NAMALWA (cell line): Measurements from ENCODE around the gene RTL5.
A peak's percentile ranks its signal among the peaks of the same experiment; 100 is the strongest.

Experiments
- DNase-seq: peaks from one replicate; pipeline ENCODE4 v3.0.0-alpha.2; 2015; ENCODE audit warnings: low spot score

The RTL5 gene

DNA sequence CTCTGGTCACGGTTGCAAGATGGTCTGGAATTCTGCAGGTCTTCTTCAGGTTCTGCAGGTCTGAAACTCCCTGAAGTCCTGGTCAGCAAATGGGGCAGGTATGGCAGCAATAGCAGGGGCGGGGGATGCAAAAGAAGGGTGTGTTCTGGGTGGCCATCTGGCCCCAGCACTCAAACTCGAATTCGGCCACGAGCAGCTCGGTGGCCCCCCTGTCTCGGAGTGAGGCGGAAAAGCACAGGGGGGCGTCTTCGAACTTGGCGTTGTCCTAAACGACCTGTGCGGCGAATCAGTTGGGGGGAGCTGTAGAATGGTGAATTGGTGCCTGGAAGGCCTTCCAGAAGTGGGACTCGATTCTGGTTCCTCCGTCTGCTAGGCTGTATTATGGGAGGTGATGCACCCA lies 2.1 kb downstream of the RTL5 start:
- DNase-seq = no peak

DNA sequence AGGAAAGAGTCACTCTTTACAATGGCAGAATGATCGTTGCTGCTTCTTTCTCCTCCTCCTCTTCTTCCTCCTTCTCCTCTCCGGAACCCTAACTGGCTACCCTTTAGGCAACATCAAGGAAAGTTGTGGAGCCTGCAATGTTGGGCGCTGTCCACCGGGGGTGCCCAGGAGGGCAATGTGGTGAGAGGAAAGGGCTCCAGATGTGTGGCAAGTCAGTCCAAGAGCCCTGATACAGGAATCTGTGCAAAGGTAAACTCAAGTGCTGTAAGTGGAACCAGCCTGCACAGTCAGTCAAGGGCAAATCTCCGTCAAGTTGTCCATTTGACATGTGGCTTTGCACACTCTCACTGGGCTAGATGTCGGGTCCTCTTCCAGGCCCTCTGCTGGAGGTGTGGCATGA lies 2.8 kb downstream of the RTL5 start:
- peak; percentile 43 for DNase-seq

DNA sequence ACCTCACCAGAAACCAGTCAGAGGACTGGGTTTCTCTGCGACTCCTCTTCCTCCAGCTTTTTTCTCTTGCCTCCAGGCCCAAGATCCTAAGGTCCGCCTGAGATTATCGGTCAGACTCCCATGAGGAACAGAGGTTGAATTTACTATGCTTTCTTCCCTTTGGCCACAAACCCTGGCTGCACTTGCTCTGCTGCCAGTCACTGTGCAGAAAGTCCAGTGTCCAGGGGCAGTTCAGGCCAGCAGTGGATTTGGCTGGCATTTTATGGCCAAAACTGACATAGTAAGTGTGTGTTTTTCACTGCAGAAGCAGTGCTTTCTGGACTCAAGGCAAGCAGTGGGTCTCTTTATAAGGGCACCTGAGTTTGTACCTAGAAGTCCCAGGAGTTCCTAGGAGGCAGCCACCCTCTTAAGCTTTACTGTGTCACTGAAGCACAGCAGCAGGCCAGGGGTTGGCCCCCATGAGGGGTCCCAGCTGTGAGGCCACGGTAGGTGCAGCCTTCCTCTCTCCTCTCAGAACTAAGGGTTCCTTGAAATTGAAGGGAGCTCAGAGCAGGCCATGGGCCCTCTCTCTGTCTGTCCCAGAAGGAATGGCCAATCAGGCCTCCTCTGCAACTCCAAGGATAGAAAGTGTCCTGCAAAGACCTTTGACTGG lies 3.4 kb downstream of the RTL5 start:
- no peak for DNase-seq

DNA sequence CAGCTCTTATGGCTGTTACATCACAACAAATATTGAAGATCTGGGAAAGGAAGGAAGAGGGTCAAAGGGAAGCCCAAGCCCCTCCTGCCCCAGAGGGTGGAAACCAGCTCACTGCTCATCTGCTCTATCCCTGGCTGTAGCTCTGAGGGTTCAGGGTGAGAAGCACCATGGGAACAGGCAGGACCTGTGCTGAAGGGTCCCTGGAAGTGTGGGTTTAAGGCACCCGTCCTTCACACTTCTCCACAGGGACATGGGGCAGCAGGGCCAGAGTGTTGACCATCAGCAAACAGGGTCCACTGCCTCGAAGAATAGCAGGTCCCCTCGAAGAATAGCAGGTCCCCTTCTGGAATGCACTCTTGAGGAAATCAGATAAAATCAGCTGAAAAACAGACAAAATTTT lies 4.4 kb downstream of the RTL5 start:
- no peak for DNase-seq

DNA sequence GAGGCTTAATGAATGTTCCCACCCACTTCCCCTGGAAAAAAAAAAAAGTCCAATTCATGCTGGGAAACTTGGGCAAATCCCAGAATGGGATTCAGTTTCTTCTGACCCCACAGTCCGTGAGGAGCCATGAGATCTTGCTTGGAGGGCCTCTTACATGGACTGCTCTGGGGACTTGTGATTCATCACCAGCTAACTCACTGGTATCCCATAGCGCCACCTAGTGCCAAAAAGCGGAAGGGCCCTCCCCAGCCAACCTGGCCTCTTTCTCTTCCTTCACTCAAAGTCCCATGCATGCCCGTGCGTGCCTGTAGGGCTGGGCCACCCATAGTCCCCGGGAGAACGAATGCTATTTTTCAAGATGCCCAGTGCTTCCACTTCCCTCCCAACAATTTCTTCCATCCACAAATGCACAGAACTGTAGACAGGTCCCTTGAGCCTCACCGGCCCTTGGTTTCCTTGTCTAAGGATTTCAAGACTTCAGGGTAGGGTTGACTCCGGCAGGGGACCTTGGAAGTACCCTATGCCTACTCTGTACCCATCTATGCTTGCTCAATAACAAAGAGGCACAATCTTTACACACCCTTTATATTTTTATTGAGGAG lies 5.1 kb downstream of the RTL5 start:
- peak; percentile 68 for DNase-seq

DNA sequence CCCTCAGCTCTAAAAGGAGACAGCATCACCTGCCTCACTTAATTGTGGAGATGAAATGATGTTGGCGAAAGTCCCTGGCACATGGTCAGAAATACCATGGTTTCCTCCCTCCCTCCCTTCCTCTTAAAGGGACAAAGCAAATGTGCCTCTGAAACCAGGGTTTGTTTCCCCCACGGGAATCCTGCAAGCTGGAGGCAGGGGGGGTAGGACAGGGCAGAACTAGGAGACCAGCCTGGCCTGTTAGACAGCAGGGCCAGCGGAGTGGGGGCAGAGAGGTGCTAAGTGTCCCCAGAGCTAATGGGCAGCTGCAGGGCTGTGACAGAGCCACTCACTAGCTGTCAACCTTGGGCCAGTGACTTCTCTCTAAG lies 5.7 kb downstream of the RTL5 start:
- no peak for DNase-seq

DNA sequence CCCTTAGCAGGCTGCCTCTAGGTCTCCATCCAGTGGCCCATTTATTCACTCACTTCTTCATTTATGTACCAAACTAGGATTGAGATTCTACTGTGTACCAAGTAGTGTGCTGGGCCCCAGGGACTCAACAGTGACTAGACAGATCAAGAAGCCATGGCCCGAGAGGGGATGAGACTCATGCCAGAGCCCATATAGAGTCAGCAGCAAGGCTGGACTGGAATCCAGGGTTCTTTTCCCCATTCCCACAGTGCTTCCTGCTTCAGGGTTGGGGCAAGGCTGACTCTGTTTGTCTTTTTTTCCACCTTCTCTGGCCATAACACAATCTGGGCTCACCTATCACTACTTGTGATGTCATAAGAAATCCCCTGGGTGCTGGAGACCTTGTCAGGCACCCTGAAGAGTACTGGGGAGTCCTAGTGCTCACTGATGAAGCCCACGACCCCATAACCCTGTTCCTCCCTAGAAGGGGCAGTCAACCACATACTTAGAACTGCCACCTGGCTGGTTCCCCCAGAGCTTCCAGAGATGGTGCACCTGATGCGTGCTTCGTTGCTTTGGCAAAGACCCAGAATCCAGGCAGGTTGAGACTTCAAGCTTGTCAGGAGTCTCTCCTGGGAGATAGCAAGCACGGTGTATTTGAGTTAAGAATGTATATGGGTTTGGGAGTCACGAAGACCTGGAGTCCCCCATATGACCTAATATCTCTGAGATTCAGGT lies 6.2 kb downstream of the RTL5 start:
- no peak for DNase-seq

DNA sequence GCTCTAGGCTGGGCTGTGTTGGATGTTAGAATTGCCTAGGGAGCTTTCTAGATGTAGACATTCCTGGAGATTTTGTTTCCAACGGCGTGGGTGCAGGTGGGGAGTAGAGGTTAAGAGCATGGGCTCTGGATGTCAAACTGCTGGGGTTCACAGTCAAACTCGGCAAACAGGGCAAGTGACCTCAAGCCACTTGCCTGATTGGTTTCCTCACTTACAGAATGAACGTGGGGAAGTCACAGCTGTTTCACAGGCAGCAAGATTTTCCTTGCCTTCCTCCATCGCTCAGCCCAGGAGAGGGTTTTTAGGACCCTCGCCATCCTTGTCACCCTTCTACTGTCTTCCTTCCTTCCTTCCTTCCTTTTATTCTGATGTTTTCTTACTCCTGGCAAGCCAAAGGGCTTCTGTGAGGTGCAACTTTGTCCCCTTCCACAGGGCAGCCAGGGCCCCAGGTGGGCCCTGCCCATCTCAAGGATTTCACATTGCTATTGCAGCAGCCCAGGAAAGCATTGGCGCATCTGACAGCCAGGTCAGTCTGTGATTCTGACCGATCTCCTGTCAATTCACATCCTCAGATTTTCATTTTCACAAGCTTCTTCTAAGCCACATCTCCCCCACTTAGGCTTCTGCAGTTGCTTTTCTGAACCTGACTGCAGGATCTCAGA lies 7.0 kb downstream of the RTL5 start:
- DNase-seq = no peak

DNA sequence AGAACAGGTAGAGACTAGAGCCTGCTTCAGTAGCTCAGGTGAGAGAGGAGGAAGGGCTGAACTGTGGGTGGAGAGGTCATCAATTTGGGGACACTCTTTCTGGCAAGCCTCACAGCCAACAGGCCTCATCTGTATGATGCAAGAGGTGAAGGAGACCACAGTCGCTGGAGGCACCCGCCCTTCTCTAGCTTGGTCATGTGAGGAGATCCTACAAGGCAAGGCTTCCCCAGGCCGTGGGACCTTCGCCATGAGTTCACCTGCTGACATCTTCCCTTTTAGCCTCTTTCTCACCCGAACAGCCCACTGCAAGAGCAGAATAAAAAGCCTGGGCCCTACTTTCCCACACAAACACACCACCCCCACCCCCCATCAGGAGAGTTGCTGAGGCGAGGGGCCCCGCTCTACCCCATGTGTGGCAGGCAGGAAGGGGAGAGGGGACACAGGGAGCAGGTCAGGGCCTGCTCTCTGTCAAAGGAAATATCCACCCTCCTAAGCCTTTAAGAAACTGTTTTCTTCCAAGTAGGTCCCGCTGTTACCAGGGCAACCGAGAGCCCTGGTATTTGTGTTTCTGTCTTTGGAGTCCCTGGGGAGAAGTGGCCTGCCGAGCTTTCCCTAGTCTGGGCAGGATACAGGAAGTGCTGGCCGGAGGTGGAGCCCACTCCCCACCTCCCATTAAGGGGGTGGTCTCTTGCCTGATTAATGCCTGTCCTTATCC lies 8.1 kb downstream of the RTL5 start:
- no peak for DNase-seq

DNA sequence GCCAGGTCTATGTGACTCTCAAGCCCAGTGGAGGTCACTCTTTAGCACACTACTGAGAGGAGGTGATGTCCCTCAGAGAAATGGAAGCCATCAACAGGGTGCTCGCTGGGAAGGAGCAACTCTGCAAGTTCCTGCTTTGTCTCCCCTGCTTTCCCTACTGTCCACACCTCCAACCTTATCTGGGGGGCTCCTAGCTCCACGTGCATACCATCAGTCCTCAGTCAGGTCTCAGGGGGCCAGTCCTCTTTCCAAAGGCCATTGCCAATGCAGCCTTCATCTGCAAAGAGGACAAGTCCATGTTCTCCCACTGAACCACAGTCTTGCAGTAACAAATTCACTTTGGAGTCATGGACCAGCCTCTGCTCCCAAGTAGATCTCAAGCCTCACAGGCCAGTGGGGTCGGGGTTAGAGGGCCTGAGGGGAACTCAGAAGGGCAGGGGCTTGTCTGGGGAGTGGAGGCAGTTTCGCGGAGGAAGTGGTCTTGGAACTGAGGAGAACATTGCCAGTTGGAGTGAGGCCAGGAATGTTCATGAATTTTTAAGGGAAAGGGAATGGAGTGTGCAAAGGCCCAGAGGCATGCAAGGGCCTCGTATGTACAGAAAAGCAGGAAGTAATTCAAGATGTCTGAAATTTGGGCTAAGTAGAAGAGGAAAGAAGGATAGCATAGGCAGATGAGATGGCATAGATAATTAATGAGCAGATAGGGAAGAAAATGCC lies 8.9 kb downstream of the RTL5 start:
- DNase-seq = no peak

DNA sequence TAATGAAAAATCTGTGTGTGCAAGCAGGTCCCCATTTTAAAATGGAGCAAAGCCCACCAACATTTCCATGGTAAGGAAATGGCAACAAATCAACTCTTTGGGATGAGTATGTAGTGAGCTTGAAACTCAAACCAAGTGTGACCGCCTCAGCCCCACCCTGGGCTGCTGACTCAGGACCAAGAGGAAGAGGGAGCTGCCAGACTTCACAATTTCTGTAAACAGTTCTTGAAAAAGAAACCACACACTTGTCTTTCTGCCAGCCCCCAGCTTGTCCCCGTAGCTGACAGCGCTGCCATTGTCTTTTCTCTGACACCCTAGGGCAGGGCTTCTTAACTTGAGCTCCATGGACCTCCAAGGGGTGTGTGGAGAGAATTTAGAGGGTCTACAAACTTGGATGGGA lies 10.3 kb downstream of the RTL5 start:
- no peak for DNase-seq

DNA sequence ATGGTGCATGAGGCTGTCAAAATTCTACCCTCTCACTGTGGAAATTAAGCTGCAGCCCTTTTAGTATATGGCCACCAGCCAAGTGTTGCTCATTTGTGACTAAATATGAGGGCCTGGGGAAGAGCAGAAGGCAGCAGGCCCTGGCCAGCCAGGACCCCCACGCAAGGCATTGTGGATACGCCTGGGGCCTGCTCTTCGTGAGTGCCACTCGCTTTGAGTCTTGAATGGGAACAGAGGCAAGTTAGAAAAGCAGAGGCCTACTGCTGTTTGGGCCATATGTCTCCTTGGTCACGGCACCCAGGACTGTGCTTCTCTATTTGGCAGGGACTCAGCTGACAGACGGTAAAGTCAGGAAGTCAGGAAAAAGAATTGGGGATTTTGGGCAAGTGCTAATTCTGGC lies 10.9 kb downstream of the RTL5 start:
- no peak for DNase-seq

DNA sequence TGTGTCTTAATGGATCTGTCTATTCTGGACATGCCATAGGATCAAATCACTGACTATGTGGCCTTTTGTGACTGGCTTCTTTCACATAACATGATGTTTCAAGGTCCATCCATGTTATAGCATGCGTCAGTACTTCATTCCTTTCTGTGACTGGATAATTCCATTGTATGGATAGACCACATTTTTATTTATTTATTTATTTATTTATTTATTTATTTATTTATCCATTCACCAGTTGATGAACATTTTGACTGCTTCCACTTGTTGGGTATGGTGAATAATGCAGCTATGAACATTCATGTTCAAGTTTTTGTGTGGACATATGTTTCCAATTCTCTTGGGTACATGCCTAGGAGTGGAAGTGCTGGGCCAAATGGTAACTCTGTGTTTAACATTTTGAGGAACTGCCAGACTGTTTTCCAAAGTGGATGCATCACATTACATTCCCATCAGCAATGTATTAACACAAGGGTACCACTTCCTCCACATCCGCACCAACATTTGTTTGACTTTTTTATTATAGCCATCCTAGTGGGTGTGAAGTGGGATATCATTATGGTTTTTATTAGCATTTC lies 14.0 kb downstream of the RTL5 start:
- DNase-seq = no peak

DNA sequence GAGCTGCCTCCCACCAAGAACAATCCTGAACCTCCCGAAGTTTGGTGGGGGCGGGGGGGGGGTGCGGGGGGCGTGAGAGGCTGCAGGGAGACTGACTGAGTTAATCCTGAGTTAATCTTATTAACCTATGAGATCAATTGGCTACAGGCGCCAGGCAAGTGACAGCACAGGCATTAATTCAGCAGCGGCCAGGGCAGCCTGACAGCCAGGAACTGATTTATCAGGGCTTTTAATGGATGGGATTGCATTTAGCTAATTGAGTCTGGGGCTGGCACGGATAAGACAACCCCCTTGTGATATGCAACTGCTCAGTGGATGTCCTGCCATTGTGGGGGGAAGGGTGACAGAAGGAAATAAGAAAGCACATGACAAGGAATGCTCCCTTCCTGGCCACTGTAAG lies 16.3 kb downstream of the RTL5 start:
- DNase-seq = no peak

DNA sequence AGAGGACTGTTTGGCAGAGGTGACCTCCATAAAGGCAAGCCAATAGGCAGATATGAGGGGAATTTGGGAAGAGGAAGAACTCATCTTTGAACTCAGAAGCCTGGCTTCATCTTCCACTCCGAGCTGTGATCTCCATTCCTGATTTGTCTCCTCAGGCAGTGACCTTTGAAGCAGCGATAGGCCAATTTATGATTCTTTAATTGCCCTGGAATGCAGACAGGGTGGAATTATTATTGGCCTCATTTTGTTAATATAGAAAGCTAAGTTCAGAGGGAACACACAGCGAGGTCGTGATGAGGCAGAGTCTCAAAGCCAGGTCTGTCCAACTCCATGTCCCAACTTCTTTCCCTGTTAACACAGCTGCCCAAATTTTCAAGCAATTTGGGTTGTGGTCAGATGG lies 16.9 kb downstream of the RTL5 start:
- no peak for DNase-seq

DNA sequence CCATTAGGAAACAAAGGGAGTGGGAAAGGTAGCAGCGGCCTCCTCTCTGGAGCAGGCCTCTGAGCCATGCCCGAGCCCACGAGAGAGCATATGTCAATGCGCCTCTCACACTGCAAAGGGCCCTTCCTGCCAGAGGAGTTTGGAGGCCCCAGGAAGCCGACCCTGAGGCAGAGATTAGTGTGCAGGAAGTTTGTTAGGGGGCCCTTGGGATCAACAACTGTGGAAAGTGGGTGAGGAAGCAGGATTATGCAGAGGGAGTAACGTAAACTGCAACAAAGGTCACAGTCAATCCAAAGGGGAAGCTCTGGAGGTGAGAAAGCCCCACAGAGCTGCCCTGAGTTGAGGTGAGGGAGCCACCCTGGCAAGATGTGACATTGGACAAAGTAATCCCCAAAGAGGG lies 17.4 kb downstream of the RTL5 start:
- DNase-seq = no peak

DNA sequence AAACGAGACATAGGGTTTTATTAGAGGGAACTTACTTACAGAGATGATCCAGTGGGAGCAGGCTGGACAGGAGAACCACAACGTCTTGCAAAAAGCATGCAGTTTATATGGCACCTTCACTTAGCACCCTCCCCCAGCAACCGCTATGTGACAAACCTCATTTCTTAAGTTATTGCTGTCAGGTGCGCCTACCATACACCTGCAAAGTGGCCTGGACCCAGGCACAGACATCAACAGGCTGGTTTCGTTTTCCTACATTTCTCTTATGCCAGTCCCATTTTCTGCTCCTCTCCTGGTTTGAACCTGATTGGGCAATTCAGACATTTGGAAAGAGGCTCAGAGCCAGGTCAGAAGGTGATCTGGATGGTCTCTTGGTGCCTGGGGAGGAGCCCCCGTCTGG lies 18.3 kb downstream of the RTL5 start:
- DNase-seq = no peak

DNA sequence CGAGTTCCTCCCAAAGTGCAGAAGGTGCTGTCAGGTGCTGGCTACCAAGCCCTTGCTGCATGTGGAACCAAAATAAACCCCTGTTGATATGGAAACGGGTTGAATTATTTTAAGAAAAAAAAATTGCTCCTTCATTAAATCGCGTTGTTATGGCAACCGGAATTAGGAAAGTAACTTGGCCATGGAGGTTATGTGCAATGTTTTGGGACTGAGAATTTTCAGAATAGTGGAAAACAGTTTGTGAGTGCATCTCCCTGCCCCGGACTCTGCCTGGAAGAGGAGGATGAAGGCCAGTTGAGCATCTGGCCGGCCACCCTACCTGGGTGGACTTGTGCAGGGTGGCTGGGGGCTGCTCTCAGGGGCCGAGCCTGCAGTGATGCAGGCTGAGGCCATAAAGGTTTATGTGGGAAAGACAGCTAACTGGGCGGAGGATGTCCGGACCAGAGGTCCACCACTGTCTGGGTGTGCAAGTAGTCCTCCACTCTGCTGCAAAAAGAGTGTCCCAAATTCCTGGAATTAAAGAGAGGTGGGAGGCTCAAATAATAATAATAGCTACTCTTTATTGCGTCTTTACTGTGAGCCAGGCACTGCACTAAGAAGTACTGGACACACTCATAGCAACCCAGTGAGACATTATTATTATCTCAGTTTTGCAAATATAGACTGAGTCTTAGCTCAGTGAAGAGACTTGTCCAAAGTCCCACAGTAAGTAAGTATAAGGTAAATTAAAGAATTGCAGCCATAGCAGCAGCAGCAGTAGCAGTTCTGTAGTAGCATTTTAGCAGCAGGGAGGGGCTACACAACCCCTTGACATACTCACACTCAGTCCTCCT lies 20.6 kb downstream of the RTL5 start:
- no peak for DNase-seq

DNA sequence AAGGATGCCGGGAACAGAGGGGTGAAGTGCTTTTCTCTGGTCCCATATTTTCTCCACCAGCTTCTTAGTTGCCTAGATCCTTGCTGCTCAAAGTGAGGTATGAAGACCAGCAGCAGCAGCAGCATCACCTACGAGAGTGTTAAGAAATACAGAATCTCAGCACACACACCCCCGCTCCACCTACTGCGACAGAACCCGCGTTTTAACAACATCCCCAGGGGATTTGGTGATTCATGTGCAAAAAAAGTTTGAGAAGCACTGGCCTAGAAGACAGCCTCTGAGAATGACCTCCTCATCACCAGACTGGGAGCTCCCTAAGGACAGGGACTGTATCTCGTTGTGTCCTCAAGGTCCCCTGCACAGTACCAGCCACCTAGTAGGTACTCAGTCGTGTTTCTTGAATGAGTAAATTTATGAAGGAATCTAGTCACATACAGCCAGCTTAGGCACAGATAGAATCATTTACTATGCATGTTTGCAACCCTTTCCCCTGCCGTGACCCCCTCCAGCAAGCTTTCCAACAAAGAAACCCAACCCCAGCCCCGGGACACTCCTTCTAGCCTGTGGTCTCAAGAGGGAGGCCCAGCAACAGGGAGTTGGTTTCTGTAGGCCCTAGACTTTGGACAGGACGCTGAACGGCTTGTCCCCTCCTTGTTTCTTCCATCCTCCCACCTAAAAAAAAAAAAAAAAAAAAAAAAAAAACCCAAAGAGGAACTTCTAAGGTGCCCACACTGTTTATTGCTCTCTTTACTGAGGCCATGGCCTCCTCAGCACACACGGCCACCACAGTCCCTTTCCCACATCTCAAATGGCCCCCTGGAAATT lies 21.5 kb downstream of the RTL5 start:
- no peak for DNase-seq

DNA sequence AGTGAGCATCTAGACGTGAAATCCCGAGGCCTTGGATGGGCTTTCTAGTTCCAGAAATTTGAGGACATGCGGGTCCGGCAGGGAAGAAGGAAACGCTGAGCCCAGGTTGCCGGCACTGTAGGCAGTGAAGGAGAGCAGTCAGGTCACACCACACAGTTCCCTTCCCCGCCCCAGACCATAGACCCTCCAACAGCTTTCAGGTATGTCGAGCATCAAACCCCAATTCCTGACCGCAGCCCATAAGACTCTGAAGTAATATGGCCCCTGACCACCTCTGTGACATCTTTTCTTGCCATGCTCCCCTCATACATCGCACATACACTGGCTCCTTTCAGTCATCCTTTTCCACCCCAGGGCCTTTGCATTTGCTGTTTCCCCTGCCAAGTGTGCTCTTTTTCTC lies 23.0 kb downstream of the RTL5 start:
- no peak for DNase-seq
